PC-3 (cell line): ENCODE measurements around the gene WSCD2. TPM values are rescaled to one million over a fixed set of nuclear protein-coding genes. Genes with fewer than 3 reads are reported as not detected.

Experiments used
- ATAC-seq: fragments of 200-7000 bp; cut with Tn5 transposase; 2 replicates; pipeline ENCODE4 v1.9.1; 2020; ENCODE audit warnings: mild to moderate bottlenecking, moderate library complexity
- BruUV-seq: library from RNA; stranded (reverse); fragments of 400-500 nt; replicated peaks from 2 replicates; lab custom pipeline; 2021; lab: Mats Ljungman, UMichigan
- CTCF ChIA-PET: fragments of 300-600 bp; sonication (Branson Sonifier 250); formaldehyde crosslinking; loops from one replicate; lab custom pipeline; 2022; ENCODE audit warnings: antibody characterized with exemption; lab: Charles Lee
- POLR2A ChIA-PET: fragments of 300-600 bp; sonication (Branson Sonifier 250); formaldehyde crosslinking; loops from one replicate; lab custom pipeline; 2022; ENCODE audit warnings: antibody characterized with exemption; ENCODE audit not compliant: unreplicated experiment; lab: Charles Lee
- DNase-seq: peaks from one replicate; pipeline ENCODE4 v3.0.0-alpha.2; 2015
- H2AFZ ChIP-seq: fragments of 300-600 bp; sonication (generic); 2 replicates; pipeline ENCODE4 v1.6.0; 2016; ENCODE audit warnings: antibody characterized with exemption, low read length
- H3F3A ChIP-seq: fragments of 300-600 bp; sonication (generic); one replicate; pipeline ENCODE4 v1.6.0; 2017; ENCODE audit warnings: antibody characterized with exemption, low read length, control low read depth, mild to moderate bottlenecking; ENCODE audit not compliant: unreplicated experiment
- H3K27ac ChIP-seq: fragments of 300-600 bp; sonication (generic); 2 replicates; pipeline ENCODE4 v1.5.1; 2016; ENCODE audit warnings: mild to moderate bottlenecking, low read length
- H3K27me3 ChIP-seq: fragments of 300-600 bp; sonication (generic); 2 replicates; pipeline ENCODE4 v1.6.1; 2016; ENCODE audit warnings: low read length, mixed read lengths
- H3K36me3 ChIP-seq: fragments of 300-600 bp; sonication (generic); 2 replicates; pipeline ENCODE4 v1.6.1; 2016; ENCODE audit warnings: low read depth, mixed run types, low read length, mixed read lengths
- H3K4me1 ChIP-seq: fragments of 300-600 bp; sonication (generic); 2 replicates; pipeline ENCODE4 v1.5.1; 2016; ENCODE audit warnings: low read length; ENCODE audit not compliant: insufficient read depth
- H3K4me2 ChIP-seq: fragments of 300-600 bp; sonication (generic); 2 replicates; pipeline ENCODE4 v1.6.0; 2016; ENCODE audit warnings: low read length
- H3K4me3 ChIP-seq: fragments of 300-600 bp; sonication (generic); 2 replicates; pipeline ENCODE4 v1.5.1; 2016; ENCODE audit warnings: mild to moderate bottlenecking, low read length, mixed read lengths
- H3K79me2 ChIP-seq: fragments of 300-600 bp; sonication (generic); 2 replicates; pipeline ENCODE4 v1.6.1; 2017; ENCODE audit warnings: low read length, mixed read lengths
- H3K9ac ChIP-seq: fragments of 300-600 bp; sonication (generic); 2 replicates; pipeline ENCODE4 v1.6.0; 2016; ENCODE audit warnings: mild to moderate bottlenecking, low read length
- H3K9me2 ChIP-seq: fragments of 300-600 bp; sonication (generic); replicated peaks from 2 replicates; pipeline ENCODE4 v1.6.1; 2016; ENCODE audit warnings: mixed run types, low read length, mixed read lengths
- H3K9me3 ChIP-seq: fragments of 300-600 bp; sonication (generic); 2 replicates; pipeline ENCODE4 v1.6.1; 2016; ENCODE audit warnings: low read length, mixed read lengths
- H4K20me1 ChIP-seq: fragments of 300-600 bp; sonication (generic); 2 replicates; pipeline ENCODE4 v1.6.1; 2016; ENCODE audit warnings: low read length, mixed read lengths
- EZH2 ChIP-seq: fragments of 300-600 bp; sonication (generic); IDR thresholded peaks from one replicate; pipeline ENCODE4 v1.6.1; 2017; ENCODE audit warnings: antibody characterized with exemption, mild to moderate bottlenecking, low read length; ENCODE audit not compliant: unreplicated experiment
- EZH2phosphoT487 ChIP-seq: fragments of 300-600 bp; sonication (generic); IDR thresholded peaks from 2 replicates; pipeline ENCODE4 v1.6.1; 2018; ENCODE audit warnings: mild to moderate bottlenecking, antibody characterized with exemption, low read length, borderline replicate concordance
- intact Hi-C: fragments of 100-400 bp; cut with micrococcal nuclease; formaldehyde crosslinking; loops from 2 replicates; pipeline ENCODE4 v1.9.0; 2023
- total RNA-seq: library from RNA; depleted of rRNA; stranded (reverse); fragments of >200 nt; gene quantifications from 2 replicates; pipeline ENCODE4 v1.2.3, GENCODE V29; 2014
- TF ChIP-seq, protein P1 (sequence below): fragments of 300-600 bp; sonication (generic); conservative IDR thresholded peaks from 2 replicates; pipeline ENCODE4 v1.5.1; 2017; ENCODE audit warnings: antibody characterized with exemption, low read depth, mild to moderate bottlenecking, low read length

Gene WSCD2
- total RNA-seq, 1 experiment from 2014 or later: not detected

DNA sequence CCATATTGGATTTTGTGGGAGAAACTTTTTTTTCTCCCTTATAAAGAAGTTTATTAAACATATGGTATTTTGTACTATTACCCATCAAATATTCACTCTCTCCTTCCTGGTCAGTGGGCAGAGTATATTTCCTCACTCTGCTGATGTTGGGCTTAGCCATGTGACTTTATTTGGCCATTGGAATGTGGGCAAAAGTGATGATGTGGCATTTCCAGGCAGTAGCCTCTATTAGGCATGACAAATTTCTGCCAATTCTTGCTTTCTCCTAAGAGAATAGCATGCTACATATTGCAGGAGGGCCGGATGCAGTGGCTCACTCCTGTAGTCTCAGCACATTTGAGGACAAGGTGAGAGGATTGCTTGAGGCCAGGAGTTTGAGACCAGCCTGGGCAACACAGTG, 24.4 kb upstream of the WSCD2 start:
- Histone ChIP-seq H3K27ac (no peak overlapping the region), H3K36me3 (no peaks in the 10 kb centered on the region), H3K4me1 (no peaks in the 10 kb centered on the region), H3K79me2 (no peaks in the 10 kb centered on the region), H2AFZ (no peak overlapping the region), H3K4me2 (no peak overlapping the region), H4K20me1 (no peaks in the 10 kb centered on the region), H3K9ac (no peak overlapping the region), H3K9me2 (no peaks in the 10 kb centered on the region), H3K9me3 (no peaks in the 10 kb centered on the region), H3F3A (no peaks in the 10 kb centered on the region), H3K27me3 (0 out of 2 replicates have a peak, but pooled peaks cover 5% of the 10 kb centered on the region), H3K4me3 (no peak overlapping the region)
- no TSS peak for BruUV-seq
- DNase-seq (no peak), ATAC-seq (no peak)
- TF ChIP-seq, protein P1, sequence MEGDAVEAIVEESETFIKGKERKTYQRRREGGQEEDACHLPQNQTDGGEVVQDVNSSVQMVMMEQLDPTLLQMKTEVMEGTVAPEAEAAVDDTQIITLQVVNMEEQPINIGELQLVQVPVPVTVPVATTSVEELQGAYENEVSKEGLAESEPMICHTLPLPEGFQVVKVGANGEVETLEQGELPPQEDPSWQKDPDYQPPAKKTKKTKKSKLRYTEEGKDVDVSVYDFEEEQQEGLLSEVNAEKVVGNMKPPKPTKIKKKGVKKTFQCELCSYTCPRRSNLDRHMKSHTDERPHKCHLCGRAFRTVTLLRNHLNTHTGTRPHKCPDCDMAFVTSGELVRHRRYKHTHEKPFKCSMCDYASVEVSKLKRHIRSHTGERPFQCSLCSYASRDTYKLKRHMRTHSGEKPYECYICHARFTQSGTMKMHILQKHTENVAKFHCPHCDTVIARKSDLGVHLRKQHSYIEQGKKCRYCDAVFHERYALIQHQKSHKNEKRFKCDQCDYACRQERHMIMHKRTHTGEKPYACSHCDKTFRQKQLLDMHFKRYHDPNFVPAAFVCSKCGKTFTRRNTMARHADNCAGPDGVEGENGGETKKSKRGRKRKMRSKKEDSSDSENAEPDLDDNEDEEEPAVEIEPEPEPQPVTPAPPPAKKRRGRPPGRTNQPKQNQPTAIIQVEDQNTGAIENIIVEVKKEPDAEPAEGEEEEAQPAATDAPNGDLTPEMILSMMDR: no peak
- TF ChIP-seq EZH2 (no peak), EZH2phosphoT487 (no peak)
- intact Hi-C loops: no loop called here
- ChIA-PET CTCF (no interaction called here), POLR2A (no interaction called here)

DNA sequence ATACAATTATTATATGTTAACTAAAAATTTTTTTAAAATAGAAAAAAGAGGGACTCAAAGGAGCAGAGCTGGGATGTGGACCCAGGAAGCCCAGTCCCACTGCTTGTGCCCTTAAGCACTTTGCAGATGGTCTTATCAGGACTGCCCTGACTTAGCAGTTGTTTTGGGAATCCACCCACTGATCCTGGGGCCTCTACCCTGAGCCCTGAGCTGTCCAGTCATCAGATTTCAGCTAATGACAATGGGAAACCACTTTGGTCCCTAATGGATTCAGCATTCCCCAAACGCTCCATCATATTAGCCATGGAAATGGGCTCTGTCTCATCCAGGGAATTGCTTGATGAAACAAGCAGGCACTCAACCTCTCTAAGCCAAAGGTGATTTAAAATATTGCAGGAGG, 22.5 kb upstream of the WSCD2 start:
- Histone ChIP-seq H3K9me2 (no peaks in the 10 kb centered on the region), H3K36me3 (no peaks in the 10 kb centered on the region), H3K9me3 (no peaks in the 10 kb centered on the region), H3K4me3 (no peak overlapping the region), H3K4me2 (no peak overlapping the region), H3K27me3 (0 out of 2 replicates have a peak, but pooled peaks cover 9% of the 10 kb centered on the region), H3K79me2 (no peaks in the 10 kb centered on the region), H2AFZ (no peak overlapping the region), H4K20me1 (no peaks in the 10 kb centered on the region), H3K9ac (no peak overlapping the region), H3K27ac (no peak overlapping the region), H3F3A (no peaks in the 10 kb centered on the region), H3K4me1 (no peaks in the 10 kb centered on the region)
- CTCF ChIA-PET: no interaction called here
- ATAC-seq (no peak), DNase-seq (no peak)
- POLR2A ChIA-PET: no interaction called here
- TF ChIP-seq EZH2phosphoT487 (no peak), EZH2 (no peak)
- TF ChIP-seq, protein P1: no peak
- intact Hi-C loops: no loop called here
- no TSS peak for BruUV-seq

DNA sequence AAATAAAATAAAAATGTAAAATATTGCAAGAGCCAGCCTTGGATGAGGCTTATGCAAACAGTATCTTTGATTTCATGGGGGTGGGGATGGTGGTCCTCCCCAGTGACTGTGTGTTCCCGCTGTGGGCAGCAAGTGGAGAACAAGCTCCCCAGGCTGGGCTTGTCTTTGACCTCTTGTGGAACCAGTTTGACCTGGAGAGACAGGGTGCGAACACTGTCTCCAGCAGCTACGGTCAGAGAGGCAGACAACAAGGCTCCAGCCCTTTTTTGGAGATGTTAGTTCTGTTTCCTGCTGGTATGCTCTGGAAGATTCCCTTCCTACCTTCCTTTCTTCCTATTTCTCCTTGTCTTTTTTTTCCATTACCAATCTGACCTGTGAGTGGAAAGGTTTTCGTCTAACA, 21.8 kb upstream of the WSCD2 start:
- H3K9me3 ChIP-seq: no peaks in the 10 kb centered on the region
- intact Hi-C loops: no loop called here

More for the DNA sequence above, 21.8 kb upstream of the WSCD2 start:
- Histone ChIP-seq H4K20me1 (no peaks in the 10 kb centered on the region), H3K9ac (no peak overlapping the region), H3K4me1 (no peaks in the 10 kb centered on the region), H3K4me2 (no peak overlapping the region), H3K27ac (no peak overlapping the region), H3K9me2 (no peaks in the 10 kb centered on the region), H3K4me3 (no peak overlapping the region), H3F3A (no peaks in the 10 kb centered on the region), H2AFZ (no peak overlapping the region), H3K36me3 (no peaks in the 10 kb centered on the region), H3K27me3 (peaks cover 12% of the 10 kb centered on the region; the same call in 1 of the 2 replicates), H3K79me2 (no peaks in the 10 kb centered on the region)
- no peak for ATAC-seq
- BruUV-seq: no TSS peak
- TF ChIP-seq EZH2 (no peak), EZH2phosphoT487 (no peak)
- TF ChIP-seq, protein P1: no peak
- ChIA-PET POLR2A (no interaction called here), CTCF (no interaction called here)
- no peak for DNase-seq
